ENCODE measurements around the gene NTN5. TPM values are rescaled to one million over a fixed set of nuclear protein-coding genes. Genes with fewer than 3 reads are reported as not detected.

Gene NTN5
- total RNA-seq, 1 experiment from 2014 or later, result 0.55 TPM

GRCh38 chr19:48660852-48661710 lies 11.7 kb downstream of the NTN5 start:
- no peaks in the 10 kb centered on the region for H3K79me1 ChIP-seq (ENCODE audit: insufficient read depth, low read depth, low read length, poor library complexity, severe bottlenecking)
- no peak overlapping the region for H3K4me2 ChIP-seq (ENCODE audit: insufficient read depth, insufficient read length, low read length)
- no peak overlapping the region for H2BK20ac ChIP-seq (ENCODE audit: low read depth, low read length, poor library complexity, severe bottlenecking)
- no peak overlapping the region for H3K4ac ChIP-seq (ENCODE audit: low read depth, low read length)
- Mint-ChIP-seq H3K9me3 (peaks cover 5 to 6% of the 10 kb centered on the region in 2 experiments; a peak in 3 of 5 replicates), H3K36me3 (ENCODE audit: insufficient read depth in 1 of 3, low read depth in 3 of 3) (peaks cover 0 to 6% (median 5%) of the 10 kb centered on the region in 3 experiments; a peak in 2 of 7 replicates), H3K4me1 (peaks cover 6 to 13% of the 10 kb centered on the region in 2 experiments), H3K27ac (peak overlapping the region in 1 of 3 experiments; percentile 34; a peak in 2 of 7 replicates), H3K27me3 (ENCODE audit: low read depth) (peaks cover 13% of the 10 kb centered on the region), H3K4me3 (peak overlapping the region in 1 of 2 experiments; percentile 10; a peak in 2 of 5 replicates)
- H2BK5ac ChIP-seq (ENCODE audit: insufficient read length, low read length), result no peak overlapping the region
- peak; percentile 76 for DNase-seq
- H3K18ac ChIP-seq (ENCODE audit: insufficient read length, low read depth, low read length), result peak overlapping the region; percentile 62
- no peak overlapping the region for H4K8ac ChIP-seq (replicated peaks; ENCODE audit: insufficient read length, low read depth, low read length)
- H3K23ac ChIP-seq (ENCODE audit: insufficient read length, low read depth, low read length), result no peak overlapping the region
- no peak overlapping the region for H3K56ac ChIP-seq (ENCODE audit: insufficient read length, low read depth, low read length)
- no peak overlapping the region for H2BK12ac ChIP-seq (ENCODE audit: insufficient read length, low read depth, low read length)
- H3K79me2 ChIP-seq (ENCODE audit: insufficient read depth, low read length), result no peaks in the 10 kb centered on the region
- H3K9ac ChIP-seq (ENCODE audit: extremely low read depth, insufficient read length, low read length), result no peak overlapping the region
- no peaks in the 10 kb centered on the region for H3K9me3 ChIP-seq (ENCODE audit: control insufficient read depth, low read depth, low read length)
- H3K4me1 ChIP-seq (ENCODE audit: insufficient read depth, low read length), result no peaks in the 10 kb centered on the region
- no CpG with 5 or more reads among the region's 35 CpGs for WGBS (ENCODE audit: extremely low coverage, insufficient read length, low lambda C conversion rate)
- no peak overlapping the region for H2AFZ ChIP-seq (ENCODE audit: low read length)
- no peaks in the 10 kb centered on the region for H4K20me1 ChIP-seq (ENCODE audit: control insufficient read depth, insufficient read depth, insufficient read length)
- no peak overlapping the region for H3T11ph ChIP-seq (ENCODE audit: low read length)
- no peaks in the 10 kb centered on the region for H3K27me3 ChIP-seq (ENCODE audit: insufficient read depth, low read length)
- H2BK15ac ChIP-seq (ENCODE audit: low read depth, low read length), result no peak overlapping the region
- no peak overlapping the region for H4K5ac ChIP-seq (ENCODE audit: insufficient read length, low read depth, low read length)
- H3K27ac ChIP-seq (ENCODE audit: insufficient read length, low read depth, low read length), result no peak overlapping the region
- H4K91ac ChIP-seq (ENCODE audit: insufficient read length, low read depth, low read length), result no peak overlapping the region
- H2AK5ac ChIP-seq (ENCODE audit: insufficient read length, low read length), result no peak overlapping the region
- TF ChIP-seq, protein P1, sequence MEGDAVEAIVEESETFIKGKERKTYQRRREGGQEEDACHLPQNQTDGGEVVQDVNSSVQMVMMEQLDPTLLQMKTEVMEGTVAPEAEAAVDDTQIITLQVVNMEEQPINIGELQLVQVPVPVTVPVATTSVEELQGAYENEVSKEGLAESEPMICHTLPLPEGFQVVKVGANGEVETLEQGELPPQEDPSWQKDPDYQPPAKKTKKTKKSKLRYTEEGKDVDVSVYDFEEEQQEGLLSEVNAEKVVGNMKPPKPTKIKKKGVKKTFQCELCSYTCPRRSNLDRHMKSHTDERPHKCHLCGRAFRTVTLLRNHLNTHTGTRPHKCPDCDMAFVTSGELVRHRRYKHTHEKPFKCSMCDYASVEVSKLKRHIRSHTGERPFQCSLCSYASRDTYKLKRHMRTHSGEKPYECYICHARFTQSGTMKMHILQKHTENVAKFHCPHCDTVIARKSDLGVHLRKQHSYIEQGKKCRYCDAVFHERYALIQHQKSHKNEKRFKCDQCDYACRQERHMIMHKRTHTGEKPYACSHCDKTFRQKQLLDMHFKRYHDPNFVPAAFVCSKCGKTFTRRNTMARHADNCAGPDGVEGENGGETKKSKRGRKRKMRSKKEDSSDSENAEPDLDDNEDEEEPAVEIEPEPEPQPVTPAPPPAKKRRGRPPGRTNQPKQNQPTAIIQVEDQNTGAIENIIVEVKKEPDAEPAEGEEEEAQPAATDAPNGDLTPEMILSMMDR (conservative IDR thresholded peaks at IDR 0.05), result no peak
- no peak overlapping the region for H2BK120ac ChIP-seq (ENCODE audit: low read depth, low read length, poor library complexity, severe bottlenecking)
- no peak overlapping the region for H3K14ac ChIP-seq (ENCODE audit: insufficient read depth, low read length)
- no peaks in the 10 kb centered on the region for H3K23me2 ChIP-seq (ENCODE audit: insufficient read length, low read depth, low read length, poor library complexity, severe bottlenecking)
